ENCODE measurements around the gene CDH4. TPM values are rescaled to one million over a fixed set of nuclear protein-coding genes. Genes with fewer than 3 reads are reported as not detected.

CDH4 gene
- total and polyA plus RNA-seq, 4 experiments from 2014 or later, result 0.39 to 1.1 (median 0.41) TPM; not detected in 1

GRCh38 chr20:61220131-61220530 lies 31.9 kb upstream of the CDH4 start:
- CTCF ChIA-PET (ENCODE audit: partially characterized antibody), result interaction anchor here (0.9 to 1.4 kb wide), 2 partner anchors 8 to 9 kb away, joined by 3 to 4 read pairs; no protein-coding TSS in a partner anchor
- H3K4me3 ChIP-seq (ENCODE audit: low read length in 2 of 2), result no peak overlapping the region
- Mint-ChIP-seq H3K4me1 (no peaks in the 10 kb centered on the region), H3K9me3 (peaks cover 0 to 4% (median 0%) of the 10 kb centered on the region in 8 donors), H3K36me3 (no peaks in the 10 kb centered on the region), H3K27me3 (peaks cover 9 to 24% of the 10 kb centered on the region in 2 donors), H3K4me3 (no peak overlapping the region), H3K27ac (no peak overlapping the region)
- no peaks in the 10 kb centered on the region for H3K9me3 ChIP-seq (ENCODE audit: control insufficient read depth in 1 of 2, low read length in 2 of 2)
- H3K4me1 ChIP-seq (ENCODE audit: insufficient read depth, low read length), result no peaks in the 10 kb centered on the region
- POLR2A ChIA-PET (ENCODE audit: partially characterized antibody), result no interaction called here
- no peaks in the 10 kb centered on the region for H3K27me3 ChIP-seq (ENCODE audit: insufficient read depth, low read length)
- H3K27ac ChIP-seq (ENCODE audit: low read depth, low read length), result no peak overlapping the region
- intact Hi-C loops (cut with micrococcal nuclease), result no loop called here
- no peak for DNase-seq
- no peaks in the 10 kb centered on the region for H3K36me3 ChIP-seq (ENCODE audit: insufficient read depth, low read length)

- peaks cover 10 to 26% of the 10 kb centered on the region in 2 donors for H3K27me3 Mint-ChIP-seq
- H3K9me3 ChIP-seq (ENCODE audit: control insufficient read depth in 1 of 2, low read length in 2 of 2), result no peaks in the 10 kb centered on the region
- peaks cover 0 to 4% (median 0%) of the 10 kb centered on the region in 8 donors for H3K9me3 Mint-ChIP-seq
- H3K4me3 ChIP-seq (ENCODE audit: low read length in 2 of 2), result no peak overlapping the region
- ChIA-PET CTCF (ENCODE audit: partially characterized antibody) (interaction anchor here (1.4 kb wide), 1 partner anchor 8 kb away, joined by 4 read pairs; no protein-coding TSS in a partner anchor), POLR2A (ENCODE audit: partially characterized antibody) (no interaction called here)
- H3K27ac ChIP-seq (ENCODE audit: low read depth, low read length), result no peak overlapping the region
- no peak overlapping the region for H3K27ac Mint-ChIP-seq
- H3K36me3 ChIP-seq (ENCODE audit: insufficient read depth, low read length), result no peaks in the 10 kb centered on the region
- H3K4me1 ChIP-seq (ENCODE audit: insufficient read depth, low read length), result no peaks in the 10 kb centered on the region
- intact Hi-C loops (cut with micrococcal nuclease), result no loop called here
- H3K4me1 Mint-ChIP-seq, result no peaks in the 10 kb centered on the region
- H3K27me3 ChIP-seq (ENCODE audit: insufficient read depth, low read length), result no peaks in the 10 kb centered on the region
- H3K36me3 Mint-ChIP-seq, result no peaks in the 10 kb centered on the region
- no peak for DNase-seq
- H3K4me3 Mint-ChIP-seq, result no peak overlapping the region
These were observed 31.3 kb upstream of the CDH4 start for GRCh38 chr20:61220626-61221325.

DNA sequence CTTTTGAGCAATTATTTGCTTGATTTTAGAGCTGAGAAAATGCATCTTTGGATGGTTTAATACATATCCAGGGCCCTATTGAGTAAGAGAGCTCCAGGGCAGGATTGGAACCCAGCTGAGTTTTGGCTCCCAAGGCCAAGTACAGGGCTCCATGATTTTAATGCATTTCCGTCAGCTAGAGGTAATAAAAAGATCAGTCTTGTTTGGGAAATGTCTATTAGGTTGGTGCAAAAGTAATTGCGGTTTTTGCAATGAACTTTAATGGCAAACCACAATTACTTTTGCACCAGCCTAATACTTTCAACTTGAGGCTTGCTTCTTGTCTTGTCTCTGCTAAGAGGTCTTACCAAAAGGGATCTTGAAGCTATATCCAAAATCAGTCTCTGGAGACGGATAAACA lies 29.4 kb upstream of the CDH4 start:
- CTCF ChIA-PET (ENCODE audit: partially characterized antibody), result no interaction called here
- Histone ChIP-seq H3K27me3 (ENCODE audit: insufficient read depth, low read length) (no peaks in the 10 kb centered on the region), H3K36me3 (ENCODE audit: insufficient read depth, low read length) (no peaks in the 10 kb centered on the region), H3K27ac (ENCODE audit: low read depth, low read length) (no peak overlapping the region), H3K9me3 (ENCODE audit: control insufficient read depth in 1 of 2, low read length in 2 of 2) (no peaks in the 10 kb centered on the region), H3K4me3 (ENCODE audit: low read length in 2 of 2) (no peak overlapping the region), H3K4me1 (ENCODE audit: insufficient read depth, low read length) (no peaks in the 10 kb centered on the region)
- no peak for DNase-seq
- Mint-ChIP-seq H3K27me3 (peaks cover 6 to 23% of the 10 kb centered on the region in 2 donors), H3K27ac (no peak overlapping the region), H3K9me3 (peaks cover 0 to 4% (median 0%) of the 10 kb centered on the region in 8 donors), H3K4me1 (no peaks in the 10 kb centered on the region), H3K4me3 (no peak overlapping the region), H3K36me3 (no peaks in the 10 kb centered on the region)
- intact Hi-C loops (cut with micrococcal nuclease), result no loop called here
- POLR2A ChIA-PET (ENCODE audit: partially characterized antibody), result no interaction called here

DNA sequence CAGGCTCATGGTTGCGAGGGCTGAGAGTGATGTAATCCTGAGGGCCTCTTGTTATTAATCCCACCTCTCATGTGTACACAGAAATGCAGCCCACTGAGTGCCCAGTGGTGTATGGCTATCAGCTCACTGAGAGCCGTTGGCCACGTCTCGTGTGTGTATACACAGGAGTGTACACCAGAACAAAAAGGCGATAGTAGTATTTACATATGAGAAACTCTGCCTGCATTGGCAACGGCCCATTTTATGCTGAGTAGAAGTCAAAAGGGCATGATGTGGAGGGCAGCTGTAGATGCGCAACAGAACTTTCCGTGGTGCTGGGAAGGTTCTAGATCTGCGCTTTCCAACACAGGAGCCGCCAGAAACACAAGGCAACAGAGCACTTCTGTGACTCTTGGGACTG lies 28.9 kb upstream of the CDH4 start:
- no peak for DNase-seq
- no peaks in the 10 kb centered on the region for H3K4me1 ChIP-seq (ENCODE audit: insufficient read depth, low read length)
- CTCF ChIA-PET (ENCODE audit: partially characterized antibody), result no interaction called here
- H3K36me3 ChIP-seq (ENCODE audit: insufficient read depth, low read length), result no peaks in the 10 kb centered on the region
- H3K27ac ChIP-seq (ENCODE audit: low read depth, low read length), result no peak overlapping the region
- POLR2A ChIA-PET (ENCODE audit: partially characterized antibody), result no interaction called here
- no peak overlapping the region for H3K4me3 ChIP-seq (ENCODE audit: low read length in 2 of 2)
- H3K4me1 Mint-ChIP-seq, result no peaks in the 10 kb centered on the region
- H3K9me3 ChIP-seq (ENCODE audit: control insufficient read depth in 1 of 2, low read length in 2 of 2), result no peaks in the 10 kb centered on the region
- no peaks in the 10 kb centered on the region for H3K27me3 ChIP-seq (ENCODE audit: insufficient read depth, low read length)
- H3K4me3 Mint-ChIP-seq, result no peak overlapping the region
- H3K27ac Mint-ChIP-seq, result no peak overlapping the region
- H3K36me3 Mint-ChIP-seq, result no peaks in the 10 kb centered on the region
- H3K9me3 Mint-ChIP-seq, result peaks cover 0 to 4% (median 0%) of the 10 kb centered on the region in 8 donors
- intact Hi-C loops (cut with micrococcal nuclease), result no loop called here
- peaks cover 6 to 21% of the 10 kb centered on the region in 2 donors for H3K27me3 Mint-ChIP-seq

DNA sequence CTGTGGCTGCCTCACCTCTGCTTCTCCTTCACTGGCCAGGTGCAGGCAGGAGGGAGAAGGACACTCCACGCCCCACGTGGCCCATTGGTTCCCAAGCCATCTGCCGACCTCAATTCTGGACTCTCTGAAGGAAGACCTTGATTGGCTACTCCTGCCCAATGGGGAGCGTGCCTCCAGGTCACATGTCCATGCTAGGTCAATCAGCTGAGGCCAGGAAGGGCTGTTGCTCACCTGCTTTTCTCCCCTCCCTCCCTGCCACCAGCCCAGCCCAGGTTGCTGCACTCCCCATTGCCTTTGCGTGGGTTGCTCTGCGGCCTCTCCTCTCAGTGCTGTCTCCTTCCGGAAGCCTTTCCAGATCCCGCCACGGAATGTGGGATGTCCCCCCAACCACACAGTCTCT lies 21.9 kb upstream of the CDH4 start:
- ChIA-PET CTCF (ENCODE audit: partially characterized antibody) (interaction anchor here (0.9 to 3.0 kb wide), 4 partner anchors 11 to 1281 kb away, joined by 4 to 24 read pairs (median 12); no protein-coding TSS in a partner anchor), POLR2A (ENCODE audit: partially characterized antibody) (no interaction called here)
- Mint-ChIP-seq H3K27me3 (peaks cover 4 to 12% of the 10 kb centered on the region in 2 donors), H3K4me1 (peaks cover 1 to 4% (median 3%) of the 10 kb centered on the region in 4 donors), H3K36me3 (no peaks in the 10 kb centered on the region), H3K27ac (no peak overlapping the region), H3K4me3 (no peak overlapping the region), H3K9me3 (peaks cover 0 to 3% (median 0%) of the 10 kb centered on the region in 8 donors)
- intact Hi-C loops (cut with micrococcal nuclease), result no loop called here
- Histone ChIP-seq H3K27me3 (ENCODE audit: insufficient read depth, low read length) (no peaks in the 10 kb centered on the region), H3K4me1 (ENCODE audit: insufficient read depth, low read length) (no peaks in the 10 kb centered on the region), H3K4me3 (ENCODE audit: low read length in 2 of 2) (no peak overlapping the region), H3K36me3 (ENCODE audit: insufficient read depth, low read length) (no peaks in the 10 kb centered on the region), H3K9me3 (ENCODE audit: control insufficient read depth in 1 of 2, low read length in 2 of 2) (no peaks in the 10 kb centered on the region), H3K27ac (ENCODE audit: low read depth, low read length) (no peak overlapping the region)
- no peak for DNase-seq

GRCh38 chr20:61233590-61233989 lies 18.5 kb upstream of the CDH4 start:
- peaks cover 1 to 4% (median 3%) of the 10 kb centered on the region in 4 donors for H3K4me1 Mint-ChIP-seq
- no peaks in the 10 kb centered on the region for H3K36me3 Mint-ChIP-seq
- H3K9me3 Mint-ChIP-seq, result peaks cover 0 to 2% (median 0%) of the 10 kb centered on the region in 8 donors
- Histone ChIP-seq H3K9me3 (ENCODE audit: control insufficient read depth in 1 of 2, low read length in 2 of 2) (no peaks in the 10 kb centered on the region), H3K4me3 (ENCODE audit: low read length in 2 of 2) (no peak overlapping the region), H3K36me3 (ENCODE audit: insufficient read depth, low read length) (no peaks in the 10 kb centered on the region), H3K4me1 (ENCODE audit: insufficient read depth, low read length) (no peaks in the 10 kb centered on the region), H3K27ac (ENCODE audit: low read depth, low read length) (no peak overlapping the region), H3K27me3 (ENCODE audit: insufficient read depth, low read length) (no peaks in the 10 kb centered on the region)
- DNase-seq, result no peak
- ChIA-PET CTCF (ENCODE audit: partially characterized antibody) (interaction anchor here (0.8 kb wide), 1 partner anchor 1145 kb away, joined by 3 read pairs; no protein-coding TSS in a partner anchor), POLR2A (ENCODE audit: partially characterized antibody) (no interaction called here)
- peaks cover 2 to 13% of the 10 kb centered on the region in 2 donors for H3K27me3 Mint-ChIP-seq
- H3K4me3 Mint-ChIP-seq, result no peak overlapping the region
- no peak overlapping the region for H3K27ac Mint-ChIP-seq
- intact Hi-C loops (cut with micrococcal nuclease), result no loop called here

- Histone ChIP-seq H3K4me1 (ENCODE audit: insufficient read depth, low read length) (no peaks in the 10 kb centered on the region), H3K27me3 (ENCODE audit: insufficient read depth, low read length) (no peaks in the 10 kb centered on the region), H3K9me3 (ENCODE audit: control insufficient read depth in 1 of 2, low read length in 2 of 2) (no peaks in the 10 kb centered on the region), H3K36me3 (ENCODE audit: insufficient read depth, low read length) (no peaks in the 10 kb centered on the region), H3K27ac (ENCODE audit: low read depth, low read length) (no peak overlapping the region), H3K4me3 (ENCODE audit: low read length in 2 of 2) (no peak overlapping the region)
- DNase-seq, result no peak
- Mint-ChIP-seq H3K9me3 (peaks cover 0 to 4% (median 0%) of the 10 kb centered on the region in 8 donors), H3K27ac (no peak overlapping the region), H3K27me3 (peaks cover 2 to 12% of the 10 kb centered on the region in 2 donors), H3K4me3 (no peak overlapping the region), H3K36me3 (no peaks in the 10 kb centered on the region), H3K4me1 (no peaks in the 10 kb centered on the region)
- ChIA-PET CTCF (ENCODE audit: partially characterized antibody) (no interaction called here), POLR2A (ENCODE audit: partially characterized antibody) (no interaction called here)
- intact Hi-C loops (cut with micrococcal nuclease), result no loop called here
These were observed 17.7 kb upstream of the CDH4 start for GRCh38 chr20:61234224-61234890.
